ENCODE data around the gene DNAJC27.

The DNAJC27 gene

GRCh38 chr2:24925815-24926214, 45.9 kb downstream of the DNAJC27 start:
- DNase-seq (ENCODE audit: low read depth), result no peak

DNA sequence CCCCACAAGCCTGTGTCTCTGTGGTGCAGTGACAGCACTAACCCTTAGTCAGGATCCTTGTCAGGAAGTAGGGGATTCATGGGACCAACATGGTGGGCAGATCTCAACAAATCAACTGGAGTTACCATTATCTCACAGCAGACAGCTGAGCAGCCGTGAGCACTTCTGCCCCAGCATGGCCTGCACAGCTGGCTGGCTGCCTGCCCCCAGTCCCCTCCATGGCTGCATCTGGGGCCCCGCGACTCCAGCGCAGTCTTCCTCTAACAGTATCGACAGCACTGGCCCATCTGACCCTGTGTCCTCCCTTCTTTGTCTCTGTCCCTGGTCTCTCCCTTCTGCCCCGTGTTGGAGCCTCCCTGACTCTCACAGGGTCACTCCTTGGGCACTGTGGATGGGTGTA, 47.0 kb downstream of the DNAJC27 start:
- DNase-seq (ENCODE audit: low read depth), result no peak

- no peak for DNase-seq (ENCODE audit: low read depth)
These were observed 47.5 kb downstream of the DNAJC27 start for GRCh38 chr2:24924266-24924665.

DNA sequence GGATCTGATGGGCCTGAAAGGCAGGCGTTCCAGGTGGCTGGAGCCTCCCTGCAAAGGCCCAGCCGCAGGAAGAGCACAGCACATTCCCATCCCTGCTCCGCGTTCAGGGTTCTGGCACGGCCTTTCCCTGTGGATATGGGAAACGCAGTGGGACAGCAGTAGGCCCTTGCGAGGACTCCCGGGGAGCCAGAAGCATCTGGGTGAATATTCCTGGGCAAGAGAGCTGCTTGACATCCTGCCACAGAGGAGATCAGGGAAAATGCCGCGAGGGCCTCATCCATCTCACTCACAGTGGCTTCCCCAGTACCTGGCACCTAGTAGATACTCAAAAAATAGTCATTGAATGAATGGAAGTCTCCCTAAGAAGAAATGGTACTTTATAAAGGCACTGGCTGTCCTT, 48.6 kb downstream of the DNAJC27 start:
- DNase-seq (ENCODE audit: low read depth), result no peak

- DNase-seq (ENCODE audit: low read depth), result no peak
These were observed 49.2 kb downstream of the DNAJC27 start for GRCh38 chr2:24922556-24922955.

DNA sequence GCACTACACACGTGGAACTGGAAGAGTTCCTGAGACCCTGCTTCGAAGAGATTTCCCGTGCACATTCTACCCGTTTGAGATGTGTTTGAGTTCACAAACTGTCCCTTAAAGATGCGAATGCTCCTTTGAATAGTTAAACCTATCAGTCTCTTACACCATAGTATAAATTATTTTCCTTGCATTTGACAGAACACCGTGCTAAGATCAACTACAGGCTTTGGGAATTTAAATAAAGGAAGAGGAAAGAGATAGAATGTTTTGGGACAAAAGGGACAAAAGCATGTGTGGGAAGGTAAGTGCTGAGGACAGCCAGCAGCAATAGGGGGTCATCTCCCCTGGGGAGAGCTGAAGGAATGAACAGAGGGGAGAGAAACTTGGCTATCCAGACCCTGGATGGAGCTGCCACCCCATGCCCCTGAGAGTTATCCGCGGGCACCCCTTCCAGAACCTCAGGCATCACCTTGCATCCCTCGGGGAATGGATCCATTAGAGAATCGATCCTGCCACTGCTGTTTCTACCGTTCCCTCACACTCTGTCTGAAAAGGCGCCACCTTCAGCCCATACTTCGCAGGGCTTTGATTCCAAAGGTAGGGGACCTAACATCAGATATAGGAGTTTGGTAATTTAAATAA, 50.8 kb downstream of the DNAJC27 start:
- no peak for DNase-seq (ENCODE audit: low read depth)

- no peak for DNase-seq (ENCODE audit: low read depth)
These were observed 51.5 kb downstream of the DNAJC27 start, which contains the start of gene ADCY3 for GRCh38 chr2:24920098-24920808. ADCY3 (minus strand) TSS chr2:24920237; CDS start chr2:24918987, 1,250 bp downstream.

GRCh38 chr2:24919506-24920097, 52.2 kb downstream of the DNAJC27 start:
- no peak for DNase-seq (ENCODE audit: low read depth)

DNA sequence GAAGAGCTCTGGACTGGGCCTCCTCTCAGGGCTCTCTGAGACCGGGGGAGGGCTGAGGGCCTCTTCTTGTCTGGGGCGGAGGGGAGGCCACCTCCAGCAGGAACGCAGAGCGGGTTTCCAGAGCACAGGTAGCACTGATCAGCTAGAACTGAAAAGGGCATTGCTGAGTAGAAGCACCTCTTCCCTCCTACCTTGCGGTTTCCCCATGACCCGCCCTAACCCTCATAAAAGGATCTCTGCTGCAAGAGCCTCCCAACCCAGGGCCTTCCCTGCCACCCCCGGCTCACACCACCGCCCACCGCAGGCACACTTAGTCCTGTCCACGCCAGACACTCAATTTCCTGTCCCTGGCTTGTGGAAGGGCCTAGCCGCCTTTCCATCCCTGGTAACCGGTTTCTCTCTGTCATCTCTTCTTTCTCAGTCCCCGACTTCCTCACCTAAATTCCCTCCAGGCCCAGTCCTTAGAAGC, 52.7 kb downstream of the DNAJC27 start:
- DNase-seq (ENCODE audit: low read depth), result no peak

DNA sequence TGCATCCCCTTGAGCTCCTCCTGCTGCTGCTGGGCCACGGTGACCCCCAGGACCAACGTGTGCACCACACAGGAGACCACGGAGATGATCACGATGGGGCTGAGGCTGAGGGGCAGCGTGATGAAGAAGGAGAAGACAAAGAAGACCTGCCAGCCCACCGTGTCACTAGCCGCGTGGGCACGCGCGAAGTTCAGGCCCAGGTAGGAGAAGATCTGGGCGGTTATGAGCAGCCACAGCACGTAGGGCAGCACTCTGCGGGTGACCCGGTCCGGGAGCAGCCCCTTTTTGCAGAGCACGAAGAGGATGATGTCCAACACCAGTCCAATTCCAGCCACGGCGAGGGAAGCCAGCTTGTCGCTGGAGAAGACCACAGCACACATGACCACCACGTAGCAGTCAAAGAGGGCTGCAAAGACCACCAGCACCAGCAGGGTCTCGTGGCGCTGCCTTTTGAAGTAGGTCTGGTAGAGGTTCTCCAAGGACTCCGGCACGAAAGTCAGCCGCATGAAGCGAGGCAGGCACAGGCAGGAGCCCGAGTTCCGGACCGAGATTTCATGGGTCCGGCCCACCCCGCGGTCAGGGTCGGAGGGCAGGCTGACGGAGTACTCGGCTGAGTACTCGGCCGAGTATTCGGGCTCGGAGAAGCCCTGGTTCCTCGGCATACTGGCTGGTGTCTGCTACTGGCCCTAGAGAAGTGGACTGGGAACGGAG, 53.3 kb downstream of the DNAJC27 start:
- no peak for DNase-seq (ENCODE audit: low read depth)

- DNase-seq (ENCODE audit: low read depth), result no peak
These were observed 53.9 kb downstream of the DNAJC27 start for GRCh38 chr2:24917731-24918325.

GRCh38 chr2:24917086-24917485, 54.7 kb downstream of the DNAJC27 start:
- DNase-seq (ENCODE audit: low read depth), result no peak

DNA sequence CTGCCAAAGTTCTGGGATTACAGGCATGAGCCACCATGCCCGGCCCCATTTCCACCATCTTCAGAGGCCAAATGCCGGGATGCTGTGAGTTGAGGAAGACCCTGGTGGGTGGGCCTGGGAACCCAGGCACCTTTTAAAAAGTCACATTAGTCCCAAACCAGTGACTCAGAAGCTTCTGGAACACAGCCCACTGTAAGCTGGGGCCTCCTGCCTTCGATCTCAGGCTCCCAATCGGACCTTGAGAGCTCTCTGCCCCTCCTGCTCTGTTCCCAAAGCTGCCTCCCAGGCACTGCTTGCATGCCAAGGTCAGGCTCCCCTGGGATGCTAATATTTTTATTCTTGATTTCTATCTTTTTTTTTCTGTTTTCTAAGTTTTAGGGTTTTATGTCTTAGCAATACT, 56.0 kb downstream of the DNAJC27 start:
- DNase-seq (ENCODE audit: low read depth), result no peak

DNA sequence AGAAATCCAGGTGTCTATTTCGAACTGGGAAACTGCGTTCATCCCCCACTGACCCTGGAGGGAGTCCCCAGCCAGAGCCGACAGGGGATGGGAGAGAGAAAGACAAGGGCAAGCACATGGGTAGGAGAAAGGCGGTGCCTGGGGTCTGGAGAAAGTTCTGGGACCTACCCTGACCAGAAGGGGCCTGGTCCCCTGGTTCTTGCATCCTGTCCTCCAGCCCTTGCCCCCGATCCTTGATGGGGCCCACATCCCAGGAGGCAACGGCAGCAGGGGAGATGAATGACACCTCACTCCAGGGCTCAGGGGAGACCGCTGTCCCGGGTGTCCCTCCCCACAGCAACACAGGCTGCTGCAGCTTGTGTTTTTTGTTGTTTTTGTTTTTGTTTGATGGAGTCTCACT, 56.6 kb downstream of the DNAJC27 start:
- no peak for DNase-seq (ENCODE audit: low read depth)

- DNase-seq (ENCODE audit: low read depth), result no peak
These were observed 57.0 kb downstream of the DNAJC27 start for GRCh38 chr2:24914713-24915112.

DNA sequence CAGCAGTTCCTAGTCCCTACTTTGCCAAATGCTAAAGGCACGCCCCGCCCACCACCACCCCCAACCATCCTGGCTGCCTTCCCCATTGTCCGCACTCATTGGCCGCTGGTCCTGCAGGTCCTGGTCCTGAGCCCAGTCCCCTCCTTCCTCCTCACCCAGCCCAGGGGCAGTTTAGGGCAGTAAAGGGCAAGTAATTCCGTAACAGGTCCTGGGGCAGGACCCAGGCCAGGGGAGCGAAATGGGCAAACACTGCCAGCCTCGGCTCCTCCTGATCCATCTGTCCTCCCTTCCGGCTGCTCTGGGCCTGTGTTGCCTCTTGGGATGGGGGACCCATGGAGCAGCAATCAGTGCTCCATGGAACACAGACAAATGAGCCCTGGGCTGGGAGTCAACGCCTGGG, 57.8 kb downstream of the DNAJC27 start:
- DNase-seq (ENCODE audit: low read depth), result no peak

GRCh38 chr2:24912986-24913385, 58.8 kb downstream of the DNAJC27 start:
- DNase-seq (ENCODE audit: low read depth), result no peak

GRCh38 chr2:24912523-24912922, 59.2 kb downstream of the DNAJC27 start:
- DNase-seq (ENCODE audit: low read depth), result no peak

- DNase-seq (ENCODE audit: low read depth), result no peak
These were observed 61.5 kb downstream of the DNAJC27 start for GRCh38 chr2:24910245-24910644.

GRCh38 chr2:24909555-24910177, 62.1 kb downstream of the DNAJC27 start:
- no peak for DNase-seq (ENCODE audit: low read depth)

- no peak for DNase-seq (ENCODE audit: low read depth)
These were observed 63.3 kb downstream of the DNAJC27 start for GRCh38 chr2:24908461-24908901.

DNA sequence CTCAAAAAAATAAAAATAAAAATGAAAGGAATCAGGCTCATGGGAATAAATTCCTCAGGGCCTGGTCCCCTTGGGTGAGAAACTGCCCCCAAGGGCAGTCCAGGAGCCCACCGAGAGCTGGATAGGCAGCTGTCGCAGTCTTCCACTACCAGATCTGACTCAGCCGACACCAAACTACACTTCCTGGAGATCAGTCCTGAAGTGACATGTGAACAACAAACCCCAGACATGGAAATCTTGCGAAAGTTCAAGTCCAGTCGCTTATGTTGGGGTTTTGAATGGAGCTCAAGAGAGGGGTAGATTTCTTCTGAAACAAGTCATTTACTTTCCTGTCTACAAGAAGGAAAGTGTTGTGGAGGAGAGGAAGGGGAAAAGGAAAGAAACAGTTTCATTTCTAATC, 64.6 kb downstream of the DNAJC27 start:
- no peak for DNase-seq (ENCODE audit: low read depth)

All from stimulated activated CD8-positive, alpha-beta memory T cell treated with anti-CD3 and anti-CD28 coated beads, Interleukin-7, amount 100 ng/mL, for 24 hours (primary cell).